DMS79 treated with DMSO at 0.1 percent for 48 hours (cell line): ENCODE data around the gene OR4M1.
"Not testable (repeated sequence)": the region's sequence is repeated elsewhere in the genome, so short reads cannot be mapped to it uniquely, and the experiment has no call there.

Experiments
- DNase-seq: peaks from one replicate; lab custom pipeline; 2025; lab: John Stamatoyannopoulos, UW

Gene OR4M1, protein sequence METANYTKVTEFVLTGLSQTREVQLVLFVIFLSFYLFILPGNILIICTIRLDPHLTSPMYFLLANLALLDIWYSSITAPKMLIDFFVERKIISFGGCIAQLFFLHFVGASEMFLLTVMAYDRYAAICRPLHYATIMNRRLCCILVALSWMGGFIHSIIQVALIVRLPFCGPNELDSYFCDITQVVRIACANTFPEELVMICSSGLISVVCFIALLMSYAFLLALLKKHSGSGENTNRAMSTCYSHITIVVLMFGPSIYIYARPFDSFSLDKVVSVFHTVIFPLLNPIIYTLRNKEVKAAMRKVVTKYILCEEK

DNA sequence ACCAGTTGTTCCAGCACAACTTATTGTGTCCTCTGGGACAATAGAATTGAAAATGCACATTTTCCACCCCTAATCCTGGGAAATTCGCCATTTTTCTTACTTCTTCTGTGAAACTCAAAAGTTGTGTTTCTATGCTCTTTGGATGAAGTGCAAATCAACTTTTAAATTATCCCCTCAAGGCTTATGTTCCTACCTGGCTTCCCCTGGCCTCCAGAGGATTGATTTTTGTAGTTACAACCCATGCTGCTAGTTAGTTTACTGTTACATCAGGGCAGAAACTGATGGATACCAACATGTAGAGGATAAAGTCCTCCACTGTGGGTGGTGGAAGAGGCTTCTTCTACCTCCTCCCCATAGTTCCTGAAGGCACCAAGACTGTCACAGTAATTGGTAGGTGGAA, at the start of gene OR4M1:
Gene OR4M1, plus strand, starts transcription at position 301 of the 400 bp plus-strand sequence. CDS start 6,819 bp downstream, outside the sequence.
- not testable (repeated sequence) for DNase-seq

DNA sequence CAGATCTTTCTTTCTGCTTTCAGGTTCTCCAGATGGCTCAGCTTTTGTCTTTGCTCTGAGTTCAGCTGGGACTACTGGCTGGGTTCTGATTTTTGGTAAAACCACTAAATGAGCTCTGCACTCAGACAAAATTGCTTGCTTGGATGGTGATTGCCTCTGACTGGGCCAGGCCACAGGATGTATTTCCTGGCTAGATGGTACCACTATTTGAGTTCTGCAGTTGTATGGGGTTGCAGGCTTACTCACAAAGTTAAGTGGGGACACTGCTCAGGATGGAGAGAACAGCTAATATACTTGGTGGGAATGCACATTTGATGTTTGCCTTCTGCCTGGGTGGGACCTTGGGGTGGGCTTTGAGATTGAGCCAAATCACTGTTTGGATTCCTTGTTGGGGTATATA, 43.9 kb upstream of the OR4M1 start:
- DNase-seq = no peak

DNA sequence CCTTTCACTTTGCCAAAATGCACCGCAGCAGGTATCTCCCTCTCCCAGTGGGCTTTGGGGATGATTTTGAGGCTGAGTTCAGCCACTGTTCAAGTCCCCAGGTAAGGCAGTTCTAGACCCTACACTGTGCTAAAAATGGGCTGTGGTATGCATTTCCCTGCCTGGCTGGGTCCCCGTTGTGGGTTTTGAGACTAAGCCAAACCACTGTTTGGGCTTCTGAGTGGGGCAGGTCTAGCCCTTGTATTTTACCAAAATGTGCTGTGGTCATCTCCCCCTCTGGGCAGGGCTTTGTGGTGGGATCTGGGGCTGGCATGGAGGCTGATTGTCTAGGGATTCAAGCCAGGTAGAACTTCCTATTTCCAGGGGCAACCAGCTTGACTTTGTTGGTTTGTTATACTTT, 43.5 kb upstream of the OR4M1 start:
- no peak for DNase-seq

DNA sequence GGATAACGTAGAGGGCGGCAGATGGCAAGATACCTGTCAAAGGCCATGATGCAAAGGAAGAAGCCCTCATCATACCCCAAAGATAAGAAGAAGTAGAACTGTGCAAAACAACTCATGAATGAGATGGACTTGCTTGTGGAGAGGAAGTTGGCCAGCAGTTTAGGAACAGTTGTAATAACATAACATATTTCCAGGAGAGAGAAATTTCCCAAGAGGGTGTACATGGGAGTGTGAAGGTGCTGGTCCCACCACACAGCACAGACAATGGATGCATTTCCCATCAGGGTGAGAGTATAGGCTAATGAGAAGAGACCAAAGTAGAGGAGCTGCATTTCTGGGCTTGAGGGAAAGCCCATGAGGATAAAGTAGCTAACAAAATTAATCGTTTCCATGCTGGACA, 39.4 kb upstream of the OR4M1 start:
- DNase-seq = not testable (repeated sequence)

DNA sequence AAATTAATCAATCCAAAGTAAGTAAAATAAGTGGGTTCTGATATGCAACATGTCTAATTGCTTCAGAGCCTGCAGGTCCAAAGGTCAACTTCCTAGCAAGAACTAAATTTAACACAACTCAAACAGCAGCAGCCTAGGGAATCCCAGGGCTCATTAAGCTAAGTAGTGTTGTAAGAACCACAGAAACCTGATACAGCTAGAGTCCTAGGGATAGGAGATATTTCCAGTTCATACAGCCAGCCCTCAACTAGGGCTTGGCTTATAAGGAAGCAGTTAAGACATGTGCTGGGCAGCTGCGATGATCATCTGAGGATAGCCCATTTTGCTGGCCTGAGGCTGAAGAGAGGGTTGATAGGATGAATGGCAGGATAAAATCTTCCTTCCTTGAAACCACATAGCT, 30.0 kb upstream of the OR4M1 start, which contains the start of gene OR4Q3:
Gene OR4Q3, plus strand, starts transcription at position 316 of the 400 bp plus-strand sequence.
- DNase-seq = no peak

DNA sequence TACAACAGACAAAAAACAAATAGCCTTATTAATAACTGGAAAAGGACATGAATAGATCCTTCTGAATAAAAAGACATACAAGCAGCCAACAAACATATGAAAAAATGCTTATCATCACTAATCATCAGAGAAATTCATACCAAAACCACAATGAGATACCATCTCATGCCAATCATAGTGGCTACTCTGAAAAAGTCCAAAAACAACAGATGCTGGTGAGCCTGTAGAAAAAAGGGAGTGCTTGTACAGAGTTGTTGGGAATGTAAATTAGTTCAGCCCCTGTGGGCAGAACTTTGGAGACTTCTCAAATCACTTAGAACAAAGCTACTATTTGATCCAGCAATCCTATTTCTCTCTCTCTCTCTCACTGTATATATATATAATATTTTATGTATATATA, 21.0 kb upstream of the OR4M1 start:
- not testable (repeated sequence) for DNase-seq

DNA sequence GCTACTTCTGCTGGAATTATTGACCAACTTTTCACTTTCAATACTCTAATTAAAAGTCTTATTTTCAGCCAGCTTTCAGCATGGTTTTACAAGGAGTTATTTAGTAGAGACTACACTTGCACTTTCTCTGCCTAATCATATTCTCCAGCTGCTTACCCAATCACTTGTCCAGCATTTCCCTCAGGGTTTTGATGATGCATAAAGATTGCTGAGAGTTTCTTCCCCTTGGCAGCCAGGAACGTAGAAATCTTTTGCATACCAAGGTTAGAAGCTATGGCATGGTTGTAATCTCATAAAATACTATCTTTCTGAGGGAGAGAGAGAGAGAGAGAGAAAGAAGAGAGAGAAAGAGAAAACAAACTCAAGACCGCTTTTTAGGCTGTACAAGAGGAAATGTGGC, 19.1 kb upstream of the OR4M1 start:
- DNase-seq = no peak

DNA sequence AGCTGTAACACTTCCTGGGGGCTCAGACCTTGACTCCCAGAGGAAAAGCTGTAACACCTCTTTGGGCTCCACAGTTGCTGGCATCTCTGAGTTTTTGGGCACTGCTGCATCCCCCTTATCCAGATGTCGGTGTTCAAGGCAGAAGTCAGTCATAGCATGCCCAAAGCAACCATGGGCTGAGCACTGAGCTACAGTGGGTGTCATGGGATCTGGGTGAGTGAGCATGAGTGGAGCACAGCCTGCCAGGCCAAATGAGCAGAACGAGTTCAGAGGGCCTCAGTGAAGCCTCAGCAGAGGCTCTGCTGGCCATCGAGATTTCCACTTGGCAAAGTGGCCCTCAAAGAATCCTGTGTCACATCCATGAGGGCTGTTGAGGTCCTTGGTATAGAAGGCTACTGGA, 1.8 kb upstream of the OR4M1 start:
- not testable (repeated sequence) for DNase-seq

DNA sequence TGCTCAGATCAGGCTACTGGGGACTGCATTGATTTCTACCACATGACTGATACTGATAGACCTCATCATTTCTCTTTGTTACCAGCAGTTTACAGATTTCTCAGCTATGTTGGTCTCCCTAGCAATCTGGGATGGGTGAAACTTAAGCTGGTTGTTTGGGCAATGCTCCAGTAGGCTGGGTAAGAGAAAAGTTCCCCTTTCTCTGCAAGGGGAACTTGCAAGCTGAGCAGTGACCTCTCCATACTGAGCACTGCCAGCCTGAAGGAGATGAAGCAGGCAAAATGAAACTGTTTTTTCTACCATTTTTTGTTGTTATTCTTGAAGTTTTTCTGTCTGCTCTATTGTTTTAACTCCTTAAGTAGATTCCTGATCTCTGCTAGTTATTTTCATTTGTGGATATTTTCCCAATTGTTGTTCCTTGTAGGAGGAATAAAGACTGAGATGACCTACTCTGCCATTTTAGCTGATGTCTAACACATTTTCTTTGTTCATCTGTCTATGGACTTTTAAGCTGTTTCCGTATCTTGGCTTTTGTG, 1.3 kb upstream of the OR4M1 start:
- no peak for DNase-seq

DNA sequence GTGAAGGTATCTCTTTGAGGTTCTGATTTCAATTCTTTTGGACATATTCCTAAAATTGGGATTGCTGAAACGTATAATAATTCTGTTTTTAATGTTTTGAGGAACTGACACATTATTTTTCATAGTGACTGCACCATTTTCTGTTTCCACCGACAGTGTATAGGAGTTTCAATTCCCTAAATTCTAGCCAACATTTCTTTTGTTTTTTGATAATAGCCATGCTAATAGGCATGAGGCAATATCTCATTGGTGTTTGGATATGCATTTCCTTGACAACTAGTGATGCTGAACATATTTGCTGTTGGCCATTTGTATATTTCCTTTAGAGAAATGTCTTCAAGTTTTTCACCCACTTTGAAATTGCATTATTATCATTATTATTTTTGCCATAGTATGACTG, 850 bp upstream of the OR4M1 start:
- DNase-seq = not testable (repeated sequence)

DNA sequence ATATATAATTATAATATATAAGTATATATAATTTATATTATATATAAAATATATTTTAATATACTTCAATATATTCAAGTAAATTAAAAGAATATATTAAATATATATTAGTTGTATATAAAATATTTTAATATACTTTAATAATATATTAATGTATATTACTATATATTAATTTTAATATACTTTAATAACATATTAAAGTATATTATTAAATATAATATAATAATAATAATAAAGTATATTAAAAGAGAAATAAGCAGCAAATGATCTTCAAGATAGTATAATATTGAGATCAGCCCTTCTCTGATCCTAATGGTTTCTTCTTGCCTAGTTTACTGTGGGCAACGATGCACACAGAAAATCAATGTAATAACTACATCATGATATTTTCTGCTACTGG, 2.3 kb downstream of the OR4M1 start:
- no peak for DNase-seq

DNA sequence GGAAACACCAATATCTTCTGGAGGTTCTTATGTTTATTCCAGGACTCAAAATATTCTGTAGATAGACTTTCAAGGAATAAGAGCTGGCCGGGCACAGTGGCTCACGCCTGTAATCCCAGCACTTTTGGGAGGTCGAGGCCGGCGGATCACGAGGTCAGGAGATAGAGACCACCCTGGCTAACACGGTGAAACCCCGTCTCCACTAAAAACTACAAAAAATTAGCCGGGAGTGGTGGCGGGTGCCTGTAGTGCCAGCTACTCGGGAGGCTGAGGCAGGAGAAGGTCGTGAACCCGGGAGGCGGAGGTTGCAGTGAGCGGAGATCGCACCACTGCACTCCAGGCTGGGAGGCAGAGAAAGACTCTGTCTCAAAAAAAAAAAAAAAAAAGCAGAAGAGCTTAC, 12.5 kb downstream of the OR4M1 start:
- DNase-seq = not testable (repeated sequence)

DNA sequence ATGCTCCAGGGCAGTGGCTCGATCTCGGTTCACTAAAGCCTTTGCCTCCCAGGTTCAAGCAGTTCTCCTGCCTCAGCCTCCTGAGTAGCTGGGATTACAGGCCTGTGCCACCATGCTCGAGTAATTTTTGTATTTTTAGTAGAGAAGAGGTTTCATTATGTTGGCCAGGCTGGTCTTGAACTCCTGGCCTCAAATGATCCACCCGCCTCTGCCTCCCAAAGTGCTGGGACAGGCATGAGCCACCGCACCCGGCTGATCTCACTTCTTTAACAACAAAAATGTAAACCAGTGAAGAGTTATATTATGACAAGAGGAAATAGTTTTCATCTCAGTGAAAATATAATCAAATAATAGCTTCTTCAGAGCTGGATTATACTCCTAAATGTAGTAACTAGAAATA, 14.0 kb downstream of the OR4M1 start:
- not testable (repeated sequence) for DNase-seq

DNA sequence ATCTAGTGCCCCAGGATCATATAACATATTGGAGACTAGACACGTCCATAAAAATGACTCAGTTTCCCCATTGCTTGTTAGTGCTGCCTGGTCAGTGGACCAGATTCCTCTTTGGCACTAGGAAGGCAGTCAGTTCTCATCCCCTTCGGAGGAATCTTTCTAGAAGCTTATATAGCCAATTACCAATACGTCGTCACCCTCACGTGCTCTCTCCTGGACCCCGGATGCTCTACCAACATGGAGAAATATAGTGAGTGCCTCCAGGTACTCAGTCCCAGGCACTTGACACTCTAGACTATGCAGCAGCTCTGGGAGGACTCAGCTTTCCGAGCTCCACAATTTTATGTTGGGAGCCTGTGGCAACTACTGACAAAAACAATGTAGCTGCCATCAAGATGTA, 14.8 kb downstream of the OR4M1 start:
- not testable (repeated sequence) for DNase-seq

DNA sequence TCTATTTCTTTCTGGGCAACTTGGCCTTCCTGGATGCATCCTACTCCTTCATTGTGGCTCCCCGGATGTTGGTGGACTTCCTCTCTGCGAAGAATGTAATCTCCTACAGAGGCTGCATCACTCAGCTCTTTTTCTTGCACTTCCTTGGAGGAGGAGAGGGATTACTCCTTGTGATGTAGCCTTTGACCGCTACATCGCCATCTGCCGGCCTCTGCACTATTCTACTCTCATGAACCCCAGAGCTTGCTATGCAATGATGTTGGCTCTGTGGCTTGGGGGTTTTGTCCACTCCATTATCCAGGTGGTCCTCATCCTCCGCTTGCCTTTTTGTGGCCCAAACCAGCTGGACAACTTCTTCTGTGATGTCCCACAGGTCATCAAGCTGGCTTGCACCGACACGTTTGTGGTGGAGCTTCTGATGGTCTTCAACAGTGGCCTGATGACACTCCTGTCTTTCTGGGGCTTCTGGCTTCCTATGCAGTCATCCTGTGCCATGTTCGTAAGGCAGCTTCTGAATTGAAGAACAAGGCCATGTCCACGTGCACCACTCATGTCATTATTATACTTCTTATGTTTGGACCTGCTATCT, 23.3 kb downstream of the OR4M1 start:
- not testable (repeated sequence) for DNase-seq

DNA sequence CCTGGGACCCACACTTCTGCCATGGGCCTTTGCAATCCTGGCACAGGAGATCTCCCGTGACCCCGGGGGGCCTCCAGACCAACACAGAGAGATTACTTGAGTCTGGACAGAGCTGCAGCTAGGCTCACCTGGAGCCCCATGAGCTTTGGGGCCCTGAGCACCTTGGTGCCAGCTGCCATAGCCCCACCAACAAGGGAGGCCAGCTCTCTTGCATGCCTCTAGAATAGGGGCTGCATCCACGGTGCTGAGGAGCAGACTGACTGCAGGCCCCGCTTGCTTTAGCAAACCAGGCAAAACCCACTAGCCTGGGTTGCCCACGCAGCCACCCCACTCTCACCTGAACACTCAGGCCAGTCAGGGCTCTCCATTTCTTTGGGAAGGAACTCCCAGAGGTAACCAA, 26.6 kb downstream of the OR4M1 start:
- no peak for DNase-seq

DNA sequence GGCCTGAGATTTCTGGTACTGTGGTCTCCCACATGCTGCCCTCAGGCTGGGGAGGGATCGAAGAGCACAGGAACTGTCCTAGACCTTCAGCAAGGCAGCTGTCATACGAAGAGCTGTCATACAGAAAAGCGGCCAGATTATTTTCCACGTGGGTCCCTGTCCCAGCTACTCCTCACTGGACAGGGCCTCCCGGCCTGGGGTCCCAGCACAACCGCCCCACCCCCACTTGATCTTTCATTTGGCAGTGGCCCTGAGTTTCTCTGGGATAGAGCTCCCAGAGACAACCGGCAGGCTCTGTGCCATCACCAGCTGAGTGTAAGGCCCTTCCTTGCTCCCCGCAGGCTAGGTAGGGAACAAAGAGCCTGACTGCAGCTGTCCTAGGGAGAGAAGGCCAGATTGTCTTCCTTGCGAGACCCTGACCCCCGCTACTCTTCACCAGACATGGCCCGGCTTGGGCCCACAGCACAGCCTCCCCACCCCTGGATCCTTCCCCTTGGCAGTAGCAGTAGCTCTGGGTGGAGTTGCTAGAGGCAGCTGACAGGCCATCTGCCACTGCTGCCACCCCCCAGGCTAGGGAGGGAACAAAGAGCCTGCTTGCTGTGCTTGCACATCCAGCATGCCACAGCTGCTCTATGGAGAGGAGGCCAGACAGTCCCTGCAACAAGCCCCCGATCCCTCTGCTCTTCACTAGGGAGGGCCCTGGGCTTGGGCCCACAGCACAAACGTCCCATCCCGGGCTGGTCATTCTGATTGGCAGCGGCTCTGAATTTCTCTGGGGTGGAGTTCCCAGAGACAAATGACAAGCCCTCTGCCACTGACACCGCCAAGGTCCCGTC, 27.2 kb downstream of the OR4M1 start:
- DNase-seq = no peak

DNA sequence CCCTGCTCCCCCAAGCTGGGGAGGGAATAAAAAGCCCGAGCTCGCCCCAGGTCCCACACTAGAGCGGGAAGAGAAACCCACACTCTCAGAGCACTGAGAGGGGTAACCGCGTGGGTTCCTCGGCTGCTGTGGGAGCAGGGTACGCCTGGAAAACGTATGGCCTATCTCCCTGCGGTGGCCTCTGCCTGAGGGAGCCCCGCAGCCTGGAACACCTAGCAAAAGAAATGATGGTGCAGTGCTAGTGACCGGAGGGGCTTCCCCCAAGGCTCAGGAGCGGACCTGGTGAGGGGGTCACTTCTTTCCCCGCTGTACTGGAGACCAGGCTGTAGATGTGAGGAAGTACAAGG, 27.8 kb downstream of the OR4M1 start:
- no peak for DNase-seq

DNA sequence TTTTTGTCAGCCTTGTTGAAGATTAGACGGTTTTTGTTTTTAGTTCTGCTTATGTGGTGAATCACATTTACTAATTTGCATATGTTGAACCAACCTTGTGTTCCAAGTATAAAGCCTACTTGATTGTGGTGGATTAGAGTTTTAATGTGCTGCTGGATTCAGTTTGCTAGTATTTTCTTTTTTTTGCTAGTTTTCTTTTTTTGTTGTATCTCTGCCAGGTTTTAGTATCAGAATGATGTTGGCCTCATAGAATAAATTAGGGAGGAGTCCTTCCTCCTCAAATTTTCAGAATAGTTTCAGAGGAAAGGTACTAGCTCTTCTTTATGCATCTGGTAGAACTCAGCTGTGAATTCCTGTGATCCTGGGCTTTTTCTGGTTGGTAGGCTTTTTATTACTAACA, 30.2 kb downstream of the OR4M1 start, which contains the start of gene OR4N2:
Gene OR4N2, plus strand, starts transcription at position 301 of the 400 bp plus-strand sequence. CDS start 23,679 bp downstream, outside the sequence.
- not testable (repeated sequence) for DNase-seq

DNA sequence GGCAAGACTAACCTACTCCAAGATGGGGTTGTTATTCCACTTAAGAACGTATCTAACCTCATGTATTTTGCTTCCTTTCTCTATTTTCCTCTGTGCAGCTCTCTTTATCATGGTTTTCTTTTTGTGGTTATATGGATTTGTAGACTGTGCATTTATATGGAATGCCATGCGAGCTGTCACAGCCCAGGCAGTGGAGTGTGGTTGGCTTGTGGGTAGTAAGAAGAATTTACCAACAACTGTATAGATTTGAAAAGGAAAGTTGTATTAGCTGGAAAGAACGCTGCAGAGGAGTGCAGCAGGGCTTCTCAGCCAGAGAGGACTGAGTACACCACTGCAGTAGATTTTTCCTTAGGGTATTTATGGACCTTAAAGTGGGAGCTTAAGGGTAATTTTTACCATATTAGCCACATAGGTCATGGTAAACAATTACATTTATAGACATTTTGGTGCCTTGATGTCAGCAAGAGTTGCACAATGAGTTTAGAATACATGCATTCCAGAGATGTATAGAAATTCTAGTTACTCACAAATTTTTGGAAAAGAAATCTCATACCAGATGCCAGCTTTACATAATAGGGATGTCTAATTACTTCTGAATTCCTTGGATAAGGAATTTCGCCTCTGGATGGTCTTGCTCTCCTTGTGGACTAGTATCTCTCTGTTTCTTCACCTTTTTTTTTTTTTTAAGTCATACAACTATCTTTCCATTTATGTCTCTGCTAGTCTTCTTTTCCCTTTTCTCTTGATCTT, 40.0 kb downstream of the OR4M1 start:
- DNase-seq = not testable (repeated sequence)

DNA sequence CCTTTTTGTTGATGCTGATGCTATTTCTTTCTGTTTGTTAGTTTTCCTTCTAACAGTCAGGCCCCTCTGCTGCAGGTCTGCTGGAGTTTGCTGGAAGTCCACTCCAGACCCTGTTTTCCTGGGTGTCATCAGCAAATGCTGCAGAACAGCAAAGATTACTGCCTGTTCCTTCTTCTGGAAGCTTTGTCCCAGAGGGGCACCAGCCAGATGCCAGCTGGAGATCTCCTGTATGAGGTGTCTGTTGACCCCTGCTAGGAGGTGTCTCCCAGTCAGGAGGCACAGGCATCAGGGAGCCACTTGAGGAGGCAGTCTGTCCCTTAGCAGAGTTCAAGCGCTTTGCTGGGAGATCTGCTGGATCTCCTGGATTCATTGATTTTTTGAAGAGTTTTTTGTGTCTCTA, 46.6 kb downstream of the OR4M1 start:
- not testable (repeated sequence) for DNase-seq

DNA sequence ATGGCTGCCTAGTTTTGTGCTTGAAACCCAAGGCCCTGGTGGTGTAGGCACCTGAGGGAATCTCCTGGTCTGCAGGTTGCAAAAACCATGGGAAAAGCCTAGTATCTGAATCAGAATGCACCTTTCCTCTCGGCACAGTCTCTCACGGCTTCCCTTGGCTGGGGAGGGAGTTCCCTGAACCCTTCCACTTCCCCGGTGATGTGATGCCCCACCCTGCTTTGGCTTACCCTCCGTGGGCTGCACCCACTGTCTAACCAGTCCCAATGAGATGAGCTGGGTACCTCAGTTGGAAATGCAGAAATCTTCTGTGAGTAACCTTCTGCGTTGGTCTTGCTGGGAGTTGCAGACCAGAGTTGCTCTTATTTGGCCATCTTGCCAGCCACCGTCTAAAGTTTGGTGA, 47.7 kb downstream of the OR4M1 start:
- not testable (repeated sequence) for DNase-seq
